NCI-H2171 treated with DMSO at 0.1 percent for 48 hours (cell line): ENCODE measurements around the gene ARL5C.
A peak's percentile ranks its signal among the peaks of the same experiment; 100 is the strongest.

Source experiments
- DNase-seq: peaks from one replicate; lab custom pipeline; 2025; lab: John Stamatoyannopoulos, UW

Gene ARL5C, protein sequence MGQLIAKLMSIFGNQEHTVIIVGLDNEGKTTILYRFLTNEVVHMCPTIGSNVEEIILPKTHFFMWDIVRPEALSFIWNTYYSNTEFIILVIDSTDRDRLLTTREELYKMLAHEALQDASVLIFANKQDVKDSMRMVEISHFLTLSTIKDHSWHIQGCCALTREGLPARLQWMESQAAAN

DNA sequence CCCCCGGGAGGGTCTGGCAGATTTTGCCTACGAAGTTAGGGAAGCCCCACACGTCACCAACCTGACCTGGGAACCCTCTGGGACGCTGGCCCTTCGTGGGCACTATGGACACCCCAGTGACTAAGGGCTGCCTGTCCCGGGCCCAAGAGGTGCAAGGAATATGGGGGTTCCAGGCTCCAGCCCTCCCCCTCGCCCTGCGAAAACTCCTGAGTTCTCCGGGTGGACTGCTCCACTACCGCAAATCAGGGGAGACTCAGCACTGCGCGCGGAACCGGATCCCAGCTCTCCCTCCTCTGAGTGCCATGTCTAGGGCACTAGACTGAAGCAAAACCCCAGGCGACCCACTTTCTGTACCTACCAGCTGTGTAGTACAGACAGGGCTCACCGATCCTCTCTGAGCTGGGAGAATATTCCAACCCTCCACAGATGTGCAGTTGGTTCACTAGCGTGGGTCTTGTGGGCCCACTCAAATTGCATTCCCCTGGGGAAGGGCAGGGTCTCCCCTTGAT, at the start of gene ARL5C:
Gene ARL5C, minus strand, starts transcription at position 321 of the 509 bp plus-strand sequence. CDS start 401 bp downstream, outside the sequence.
- no peak for DNase-seq

DNA sequence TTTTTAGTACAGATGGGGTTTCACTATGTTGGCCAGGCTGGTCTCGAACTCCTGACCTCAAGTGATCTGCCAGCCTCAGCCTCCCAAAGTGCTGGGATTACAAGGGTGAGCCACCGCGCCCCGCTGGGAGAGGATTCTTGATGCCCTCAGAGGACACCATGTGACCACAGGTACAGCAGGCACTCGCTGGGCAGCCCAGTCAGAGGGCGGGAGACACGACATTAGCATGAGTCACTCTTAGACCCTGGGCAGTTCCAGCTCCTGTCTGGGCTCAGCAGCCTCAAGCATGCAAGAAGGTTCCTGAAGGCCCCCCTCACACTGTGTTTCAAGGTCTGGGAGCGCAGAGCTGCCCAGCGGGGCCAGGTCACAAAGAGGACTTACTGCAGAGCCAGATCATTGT, 47.9 kb upstream of the ARL5C start:
- DNase-seq = no peak

DNA sequence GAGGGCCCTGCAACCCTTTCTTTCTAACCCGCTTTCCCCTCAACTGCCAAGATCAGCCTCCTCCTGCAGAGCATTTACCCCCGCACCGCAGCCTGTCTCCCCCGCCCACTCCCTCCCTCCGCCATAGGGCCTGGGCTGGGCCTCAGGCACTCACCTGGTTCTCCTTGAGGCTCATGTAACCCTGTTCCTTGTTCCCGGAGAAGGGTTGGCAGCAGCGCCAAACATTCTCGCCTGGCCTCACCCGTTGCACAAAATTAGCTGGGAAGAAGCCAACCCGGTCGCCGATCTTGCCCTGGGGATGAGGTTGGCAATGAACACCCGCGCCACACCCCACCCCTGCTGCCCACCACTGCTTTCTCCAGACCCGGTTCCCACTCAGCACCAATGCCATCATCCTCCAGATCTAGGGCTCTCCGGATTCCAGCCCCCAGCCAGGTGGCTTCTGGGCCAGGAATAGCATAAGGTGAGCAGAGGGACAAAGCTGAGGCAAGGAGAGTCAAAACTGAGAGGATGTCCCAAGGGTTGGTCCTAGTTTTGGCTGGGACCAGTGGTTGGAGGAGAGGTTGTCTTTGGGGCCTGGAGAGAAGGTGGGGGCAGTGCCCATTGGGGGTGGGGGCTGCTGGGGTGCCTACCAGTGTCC, 47.0 kb upstream of the ARL5C start:
- peak; percentile 61 for DNase-seq

DNA sequence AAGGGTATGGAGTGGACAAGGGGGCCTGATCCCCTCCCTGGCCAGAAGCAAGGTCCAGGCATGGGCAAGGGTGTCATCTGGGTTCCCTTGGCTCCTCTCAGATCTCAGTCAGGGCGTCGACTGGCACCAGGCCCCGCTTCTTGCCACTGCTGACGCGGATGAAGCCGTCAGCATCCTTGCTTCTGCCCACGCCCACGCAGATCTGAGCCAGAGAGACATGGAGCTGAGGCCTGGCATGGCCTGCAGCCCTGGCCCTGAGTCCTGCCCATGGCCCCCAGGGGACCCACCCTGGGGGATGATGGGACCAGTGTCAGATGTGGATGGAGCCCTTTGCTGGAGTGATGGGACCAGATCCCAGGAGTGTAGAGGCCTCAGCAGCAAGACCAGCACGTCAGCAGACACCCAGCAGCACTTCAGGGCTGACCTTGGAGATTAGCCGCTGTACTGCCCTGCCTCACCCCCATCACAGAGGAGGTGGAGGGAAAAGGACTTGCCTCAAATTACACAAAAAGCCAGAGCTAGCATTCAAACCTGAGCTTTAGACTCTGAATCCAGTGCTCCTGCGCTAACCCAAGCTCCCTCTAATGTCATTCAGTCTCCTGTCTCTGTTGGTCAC, 46.3 kb upstream of the ARL5C start:
- no peak for DNase-seq

DNA sequence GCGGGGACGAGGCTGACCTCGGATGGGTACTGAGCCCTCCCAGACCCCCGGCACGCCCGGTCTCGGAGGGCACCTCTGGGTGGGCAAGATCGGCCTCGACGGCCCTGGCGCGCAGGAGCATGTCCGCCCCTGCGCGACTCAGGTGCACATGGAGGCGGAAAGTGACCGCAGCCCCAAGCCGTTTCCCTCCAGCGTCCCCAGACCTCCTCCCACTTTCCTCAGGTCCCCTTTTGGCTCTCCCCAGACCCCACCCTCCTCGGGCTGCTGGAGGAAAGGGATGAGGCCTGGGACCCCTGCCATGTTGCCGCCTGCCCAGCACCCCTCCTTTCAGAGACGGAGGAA, 44.1 kb upstream of the ARL5C start:
- no peak for DNase-seq

DNA sequence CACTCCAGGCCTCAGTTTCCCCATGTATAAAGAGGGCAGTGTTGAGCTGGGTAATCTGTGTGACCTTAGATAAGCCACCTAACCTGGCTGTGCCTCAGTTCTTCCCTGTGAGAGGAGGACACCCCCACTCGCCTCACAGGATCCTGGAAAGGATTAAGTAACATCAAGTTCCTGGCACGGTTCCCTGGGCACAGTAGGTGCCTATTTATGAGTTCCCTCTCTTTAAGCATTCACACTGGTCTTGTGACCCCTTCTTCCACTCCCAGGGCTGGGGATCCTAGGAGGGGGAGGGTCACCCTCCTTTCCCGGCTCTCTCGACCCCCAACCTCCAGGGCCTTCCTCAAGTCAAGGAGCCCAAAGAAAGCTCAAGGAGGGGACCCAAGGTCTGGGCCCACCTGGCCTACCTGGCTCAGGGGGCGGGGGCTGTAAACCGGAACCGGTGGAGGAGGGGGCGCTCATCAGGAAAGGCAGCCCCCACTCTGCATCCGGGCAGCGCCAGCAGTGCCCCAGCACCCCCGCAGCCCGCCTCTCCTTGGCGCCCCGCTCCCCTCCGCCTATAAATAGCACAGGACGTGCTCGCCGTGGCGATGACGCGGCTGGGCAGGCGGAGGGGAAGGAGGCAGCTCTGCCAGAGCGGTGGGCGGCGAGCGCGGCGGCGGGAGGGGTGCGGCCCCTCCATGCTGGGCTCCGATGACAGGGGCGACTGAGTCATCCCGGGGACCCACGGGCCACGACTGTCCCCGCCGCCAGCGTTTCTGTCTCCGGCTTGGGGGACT, 43.5 kb upstream of the ARL5C start:
- DNase-seq = peak; percentile 75

DNA sequence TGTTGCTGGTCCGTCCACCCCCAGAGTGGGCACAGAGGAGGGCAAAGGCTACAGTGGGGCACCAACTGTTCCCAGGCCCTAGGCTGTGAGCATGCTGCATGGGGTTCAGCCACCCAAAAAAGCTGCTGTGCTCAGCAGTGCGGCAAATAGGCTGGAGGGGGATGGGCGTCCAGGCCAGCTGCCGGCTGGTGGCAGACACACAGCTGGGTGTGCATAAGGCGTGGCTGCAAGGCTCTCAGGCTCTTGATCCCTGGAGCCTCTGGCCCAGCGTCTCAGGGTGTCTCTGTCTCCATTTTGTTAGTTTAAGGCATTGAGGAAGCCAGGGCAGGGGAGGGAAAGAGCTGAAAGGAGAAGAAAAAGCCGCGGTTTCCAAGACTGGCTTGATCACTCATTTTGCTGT, 42.9 kb upstream of the ARL5C start:
- DNase-seq = peak; percentile 92

DNA sequence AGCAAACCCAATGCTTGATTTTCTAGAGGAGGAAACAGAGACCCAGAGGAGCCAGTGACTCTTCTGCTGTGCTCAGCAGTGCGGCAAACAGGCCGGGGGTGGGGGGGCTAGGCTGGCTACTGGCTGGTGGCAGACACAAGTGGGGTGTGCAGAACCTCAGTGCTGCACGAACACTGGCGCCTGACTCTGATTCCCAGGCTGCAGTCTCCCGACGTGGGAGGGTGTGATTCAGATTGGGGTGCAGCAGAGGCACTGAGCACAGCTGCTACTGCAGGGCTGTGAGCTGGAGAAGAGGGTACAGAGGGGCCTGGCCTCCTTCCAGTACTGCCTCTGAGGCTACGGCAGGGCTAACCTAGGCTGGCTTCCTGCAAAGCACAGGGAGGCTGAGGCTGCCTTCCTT, 42.2 kb upstream of the ARL5C start:
- DNase-seq = peak; percentile 66

DNA sequence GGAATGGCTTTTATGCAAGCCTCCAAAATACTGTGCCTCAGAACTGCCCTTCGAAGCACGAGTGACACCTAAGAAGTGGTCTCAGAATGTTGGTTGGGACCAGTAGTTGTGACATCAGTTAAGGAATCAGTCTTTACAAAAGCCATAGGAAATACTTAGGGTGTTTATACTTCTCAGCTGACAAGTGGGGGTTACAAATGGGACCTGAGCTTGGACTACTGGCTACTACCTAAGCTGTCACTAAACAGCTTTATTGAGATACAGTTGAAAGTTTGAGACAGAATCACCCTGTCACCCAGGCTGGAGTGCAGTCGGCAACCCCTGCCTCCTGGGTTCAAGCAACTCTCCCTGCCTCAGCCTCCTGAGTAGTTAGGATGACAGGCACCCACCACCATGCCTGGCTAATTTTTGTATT, 39.2 kb upstream of the ARL5C start:
- DNase-seq = no peak

DNA sequence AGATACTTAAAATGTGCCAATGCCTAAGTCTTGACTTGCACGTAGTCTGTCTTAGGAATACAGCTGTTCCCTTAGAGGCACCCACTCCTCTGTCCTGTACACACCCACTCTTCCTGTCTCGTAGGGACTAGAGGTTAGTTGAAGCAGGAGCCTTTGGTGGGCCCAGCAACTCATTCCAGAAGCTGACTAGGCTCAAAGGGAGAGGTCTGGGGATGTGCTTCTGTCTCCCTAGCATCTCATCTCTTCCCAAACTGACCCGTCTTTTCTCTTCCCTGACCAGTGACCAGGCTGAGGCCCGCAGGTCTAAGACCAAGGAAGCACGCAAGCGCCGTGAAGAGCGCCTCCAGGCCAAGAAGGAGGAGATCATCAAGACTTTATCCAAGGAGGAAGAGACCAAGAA, 38.3 kb upstream of the ARL5C start:
- no peak for DNase-seq

DNA sequence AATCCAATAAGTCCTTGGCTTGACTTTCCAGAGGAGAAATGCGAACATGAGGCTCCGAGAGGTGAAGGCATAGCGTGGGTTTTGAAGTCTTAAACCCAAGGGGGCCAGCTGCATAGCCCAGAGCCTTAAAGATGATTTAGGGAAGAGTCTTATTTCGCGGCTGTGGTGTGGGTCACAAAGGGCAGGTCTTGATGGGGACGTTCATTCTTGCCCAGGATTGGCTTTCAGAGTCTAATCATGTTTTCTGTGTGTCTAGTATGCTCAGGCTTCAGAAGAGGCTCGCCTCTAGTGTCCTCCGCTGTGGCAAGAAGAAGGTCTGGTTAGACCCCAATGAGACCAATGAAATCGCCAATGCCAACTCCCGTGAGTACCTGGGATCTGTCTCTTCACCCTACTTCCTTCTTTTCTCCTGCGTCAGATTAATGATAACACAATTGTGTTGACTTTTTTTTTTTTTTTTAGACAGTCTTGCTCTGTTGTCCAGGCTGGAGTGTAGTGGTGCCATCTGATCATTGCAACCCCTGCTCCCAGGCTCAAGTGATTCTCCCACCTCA, 35.1 kb upstream of the ARL5C start:
- DNase-seq = no peak

DNA sequence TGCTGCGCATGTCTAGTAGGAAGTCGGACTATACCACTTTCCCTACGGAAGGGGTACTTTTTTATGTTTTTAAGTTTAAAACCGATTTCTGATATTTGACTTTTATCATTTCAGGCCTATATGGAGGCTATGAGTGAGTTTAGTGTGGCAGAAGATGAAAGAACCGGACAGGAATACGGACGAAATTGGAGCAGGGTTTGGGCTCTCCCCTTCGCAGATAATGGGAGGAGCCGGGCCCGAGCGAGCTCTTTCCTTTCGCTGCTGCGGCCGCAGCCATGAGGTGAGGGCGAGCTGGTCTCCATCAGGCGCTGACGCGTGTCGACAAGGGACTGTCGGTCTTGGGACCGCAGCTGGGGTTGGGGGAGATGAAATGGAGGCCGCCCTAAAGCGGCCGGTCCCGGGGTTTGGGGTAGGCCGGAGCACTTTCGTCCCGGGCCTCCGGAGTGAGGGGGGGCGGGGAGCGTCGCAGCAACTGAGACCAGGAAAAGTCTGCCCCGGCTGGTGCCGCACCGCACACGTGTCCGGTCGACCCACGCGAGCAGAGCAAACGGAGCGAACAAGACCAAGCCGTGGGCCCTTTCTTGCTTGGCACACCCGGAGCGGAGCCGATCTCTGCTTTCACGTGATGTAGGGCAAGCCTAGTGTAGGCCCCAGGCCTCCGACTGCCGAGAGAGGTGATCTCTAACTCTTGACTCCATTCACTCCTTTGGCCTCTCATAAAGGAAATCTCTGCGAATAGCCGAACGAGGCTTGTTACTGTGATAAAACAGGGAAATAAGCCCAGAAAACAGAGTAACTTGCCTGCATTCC, 34.3 kb upstream of the ARL5C start, which contains the start of gene RPL19:
Gene RPL19, plus strand, starts transcription at position 214 of the 810 bp plus-strand sequence. Its CDS starts 62 bp downstream, at position 276.
- no peak for DNase-seq

DNA sequence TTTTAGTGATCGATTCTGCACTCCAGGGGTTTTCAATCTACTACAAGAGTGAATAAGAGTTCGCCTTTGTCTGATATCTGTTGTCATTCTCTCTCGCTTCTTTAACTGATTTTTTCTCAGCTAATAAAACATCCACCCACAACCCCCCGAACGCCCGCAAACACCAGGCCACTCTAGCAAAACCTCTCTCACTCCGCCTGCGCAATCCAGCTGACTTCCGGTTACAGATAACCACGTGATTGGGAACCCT, 33.8 kb upstream of the ARL5C start:
- DNase-seq = peak; percentile 98

DNA sequence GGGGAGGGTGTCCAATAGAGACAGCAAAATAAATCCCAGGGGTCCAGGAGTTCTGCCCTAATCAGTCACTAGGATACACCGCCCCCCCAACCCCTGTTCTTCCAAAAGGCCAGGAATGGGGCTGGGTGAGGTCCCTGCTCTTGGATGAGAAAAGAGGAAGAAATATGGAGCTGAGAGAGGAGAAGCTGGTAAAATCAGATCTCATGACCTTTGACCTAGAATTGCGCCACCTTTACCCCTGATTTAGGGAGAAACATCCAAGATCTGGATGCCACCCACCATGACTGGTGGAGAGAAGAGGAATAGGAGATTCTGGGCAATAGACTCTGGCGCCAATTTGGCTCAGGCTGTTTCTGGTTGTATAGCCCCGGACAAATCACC, 32.2 kb upstream of the ARL5C start:
- peak; percentile 30 for DNase-seq

DNA sequence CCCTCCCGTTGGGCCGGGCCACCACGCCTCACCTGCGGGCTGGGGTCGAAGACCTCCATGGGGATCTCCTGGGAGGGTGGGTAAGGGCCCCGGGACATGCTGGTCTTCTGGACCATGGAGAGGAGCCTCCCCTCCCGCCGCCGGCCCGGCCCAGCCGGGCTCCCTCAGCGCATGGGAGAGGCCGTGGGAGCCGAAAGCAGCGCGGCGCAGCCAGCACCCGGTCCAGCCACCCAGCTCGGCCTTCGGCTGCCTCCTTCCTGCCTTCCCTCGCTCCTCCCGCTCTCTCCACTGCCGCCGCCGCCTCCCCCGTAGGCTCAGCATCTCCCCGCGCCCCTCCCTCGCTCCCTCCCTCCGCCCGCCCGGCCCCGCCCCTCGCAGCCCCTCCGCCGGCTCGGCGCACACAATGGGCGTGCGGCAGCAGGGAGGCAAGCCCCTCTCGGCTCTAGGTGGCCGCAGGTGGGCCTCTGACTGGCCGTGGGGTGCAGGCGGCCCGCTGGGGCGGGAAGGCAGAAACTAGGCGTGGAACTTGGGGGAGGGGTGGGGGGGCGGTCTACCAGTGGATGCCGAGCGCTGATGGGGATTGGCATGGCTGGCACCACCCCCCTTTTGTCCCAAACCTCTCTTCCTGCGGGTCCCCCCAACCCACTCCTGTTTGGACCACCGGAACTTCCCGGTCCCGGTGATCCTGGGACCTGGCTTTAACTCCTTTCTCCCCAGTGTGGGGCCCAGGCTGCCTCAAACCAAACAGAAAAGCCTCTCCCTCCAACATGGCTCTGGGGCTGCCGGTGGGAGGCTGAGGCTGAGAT, 31.6 kb upstream of the ARL5C start, which contains the start of gene CACNB1:
Gene CACNB1, minus strand, starts transcription at position 290 of the 806 bp plus-strand sequence. Its CDS starts 174 bp downstream, at position 116.
- peak; percentile 77 for DNase-seq

DNA sequence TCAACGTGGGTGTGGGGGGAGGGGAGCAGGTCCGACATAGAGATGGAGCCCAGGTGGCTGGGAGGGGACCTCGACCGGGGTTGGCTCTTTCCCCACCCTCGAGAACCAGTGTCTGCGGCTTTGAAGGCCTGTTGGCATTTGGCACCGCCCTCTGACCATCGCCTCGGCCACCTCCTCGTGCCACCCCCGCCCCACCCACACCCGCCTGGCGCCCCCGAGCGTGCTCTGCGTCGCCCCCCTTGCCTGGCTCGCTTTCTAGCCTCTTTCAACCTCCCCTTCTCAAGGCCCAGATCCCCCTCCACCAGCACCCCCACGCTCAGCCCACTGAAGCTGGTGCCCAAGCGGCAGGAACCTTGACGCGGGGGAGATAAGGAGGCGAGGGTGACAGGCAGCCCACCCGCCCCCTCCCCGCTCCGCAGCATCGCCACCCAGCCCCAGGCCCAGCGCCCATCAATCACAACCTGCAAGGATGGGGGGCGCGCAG, 30.9 kb upstream of the ARL5C start:
- peak; percentile 15 for DNase-seq

DNA sequence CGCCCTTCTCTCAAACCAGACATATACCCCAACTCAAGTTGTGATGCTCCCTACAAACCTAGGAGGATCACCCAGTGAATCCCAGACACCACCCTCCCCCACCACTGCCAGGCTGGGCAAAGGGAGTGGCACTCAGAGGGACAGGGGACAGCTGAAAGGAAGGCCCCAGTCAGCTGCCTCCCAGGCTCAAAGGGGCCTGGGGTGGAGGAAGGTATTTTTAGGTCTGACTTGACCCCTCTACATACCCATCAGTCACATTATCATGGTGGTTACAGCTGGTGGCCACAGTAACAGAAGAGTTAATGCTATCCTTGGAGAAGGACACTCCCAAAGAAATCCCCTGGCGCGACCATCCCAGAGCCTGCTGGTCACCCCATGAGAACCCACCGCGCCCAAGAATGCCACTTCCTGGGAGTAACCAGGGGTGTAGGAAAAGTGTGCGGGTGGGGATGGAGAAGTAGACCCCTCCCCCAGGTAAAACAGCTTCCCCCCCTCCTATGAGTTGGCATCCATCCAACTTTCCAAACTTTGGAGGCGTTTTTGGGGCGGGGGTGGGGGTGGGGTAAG, 30.4 kb upstream of the ARL5C start:
- no peak for DNase-seq

DNA sequence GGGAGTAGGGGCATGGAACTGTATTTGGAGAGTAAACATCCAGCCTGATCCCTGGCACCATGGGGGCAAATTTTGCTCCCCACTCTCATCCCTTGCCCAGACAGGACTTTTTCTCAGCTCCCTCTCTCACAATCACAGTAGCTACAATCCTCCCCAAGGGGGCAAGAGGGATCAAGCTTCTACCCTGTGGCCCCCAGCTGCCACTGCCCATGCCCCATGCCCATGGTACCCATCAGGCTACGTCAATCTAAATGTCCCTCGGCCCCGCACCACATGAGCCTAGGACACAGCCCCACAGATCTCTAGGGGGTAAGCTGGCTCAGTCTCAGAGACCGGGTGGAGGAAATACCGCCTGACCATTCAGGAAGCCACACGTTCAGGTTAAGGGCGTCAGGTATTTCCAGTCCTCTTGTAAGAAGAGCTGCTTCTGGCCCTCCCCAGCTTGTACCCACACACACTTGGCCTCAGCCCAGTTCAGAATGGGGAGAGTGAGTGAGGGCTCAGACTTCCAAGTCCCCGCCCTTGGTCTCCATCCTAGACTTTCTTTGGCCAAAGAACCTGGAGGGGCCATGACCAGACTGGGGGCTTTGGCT, 29.7 kb upstream of the ARL5C start:
- no peak for DNase-seq

DNA sequence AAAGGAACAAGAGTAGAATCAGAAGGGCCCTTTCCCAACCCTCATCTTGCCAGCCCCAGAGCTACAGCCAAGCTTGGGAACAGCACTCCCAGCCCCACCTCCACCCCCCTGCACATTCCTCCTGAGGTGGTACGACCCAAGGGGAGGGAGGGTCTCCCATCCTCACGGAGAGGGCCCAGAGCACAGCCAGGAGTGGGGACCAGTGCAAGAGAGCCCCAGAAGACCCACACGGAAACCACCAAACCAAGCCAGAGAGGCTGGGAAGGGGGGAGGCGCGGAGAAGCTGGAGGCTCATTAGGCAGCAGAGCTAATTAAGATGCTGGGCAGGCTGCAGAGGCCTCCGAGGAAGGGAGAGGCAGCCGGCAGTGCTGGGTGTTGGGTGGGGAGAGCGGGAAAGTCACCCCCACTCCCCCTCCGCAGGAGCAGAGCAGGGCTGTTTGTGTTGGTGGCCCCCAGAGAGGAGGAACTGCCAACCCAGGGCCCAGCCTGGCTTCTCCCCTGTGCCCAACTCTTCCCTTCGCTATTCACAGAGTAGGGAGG, 29.1 kb upstream of the ARL5C start:
- no peak for DNase-seq
